DMS53 (cell line): ENCODE data around the gene OR2V2.

Experiments
- DNase-seq: peaks from one replicate; lab custom pipeline; 2025; lab: John Stamatoyannopoulos, UW

The OR2V2 gene

DNA sequence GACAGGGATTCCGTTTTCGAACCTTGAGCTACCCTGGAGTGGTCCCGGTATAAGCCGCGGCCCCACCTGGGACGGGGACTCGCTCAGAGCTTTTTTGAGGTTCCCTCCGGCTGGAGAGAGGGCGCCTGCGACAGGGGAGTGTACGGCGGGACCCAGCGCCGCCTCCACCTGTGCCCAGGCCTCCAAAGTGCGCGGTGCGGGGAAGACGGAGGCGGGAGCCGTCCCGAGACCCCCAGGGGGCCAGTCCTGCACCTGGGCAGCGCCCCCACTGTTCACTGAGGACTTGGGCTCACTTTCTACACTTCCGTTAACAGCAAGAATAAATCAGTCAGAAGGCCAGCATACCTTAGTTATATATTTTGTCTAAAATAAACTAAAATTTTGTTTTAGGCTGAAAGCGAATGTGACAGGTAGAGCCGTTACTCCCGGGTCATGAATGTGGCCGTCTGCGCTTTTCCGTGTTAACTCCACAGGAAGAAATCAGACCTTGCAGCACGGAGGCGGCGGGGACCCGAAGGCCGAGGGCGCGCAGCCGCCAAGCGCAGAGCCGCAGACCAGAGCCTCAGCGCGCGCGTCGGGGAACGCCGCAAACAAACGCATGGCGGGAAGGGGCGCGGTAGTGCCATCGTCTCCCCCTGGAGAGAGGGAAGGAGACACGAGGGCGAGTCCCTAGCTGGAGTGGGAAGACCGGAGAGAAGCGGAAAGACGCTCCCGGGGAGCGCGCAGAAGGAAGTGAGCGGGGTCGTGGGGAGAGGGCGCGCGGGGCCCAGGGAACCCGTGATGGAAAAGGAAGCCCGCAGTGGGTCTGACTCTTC, 43.5 kb downstream of the OR2V2 start:
- DNase-seq, result no peak

GRCh38 chr5:181191526-181192336, 44.3 kb downstream of the OR2V2 start:
- no peak for DNase-seq

GRCh38 chr5:181192337-181193046, 45.1 kb downstream of the OR2V2 start:
- no peak for DNase-seq

- DNase-seq, result no peak
Measured at GRCh38 chr5:181193656-181194055, 46.3 kb downstream of the OR2V2 start.

GRCh38 chr5:181194489-181195248, 47.3 kb downstream of the OR2V2 start:
- DNase-seq, result no peak

- no peak for DNase-seq
Measured at GRCh38 chr5:181195249-181195761, 47.9 kb downstream of the OR2V2 start.

DNA sequence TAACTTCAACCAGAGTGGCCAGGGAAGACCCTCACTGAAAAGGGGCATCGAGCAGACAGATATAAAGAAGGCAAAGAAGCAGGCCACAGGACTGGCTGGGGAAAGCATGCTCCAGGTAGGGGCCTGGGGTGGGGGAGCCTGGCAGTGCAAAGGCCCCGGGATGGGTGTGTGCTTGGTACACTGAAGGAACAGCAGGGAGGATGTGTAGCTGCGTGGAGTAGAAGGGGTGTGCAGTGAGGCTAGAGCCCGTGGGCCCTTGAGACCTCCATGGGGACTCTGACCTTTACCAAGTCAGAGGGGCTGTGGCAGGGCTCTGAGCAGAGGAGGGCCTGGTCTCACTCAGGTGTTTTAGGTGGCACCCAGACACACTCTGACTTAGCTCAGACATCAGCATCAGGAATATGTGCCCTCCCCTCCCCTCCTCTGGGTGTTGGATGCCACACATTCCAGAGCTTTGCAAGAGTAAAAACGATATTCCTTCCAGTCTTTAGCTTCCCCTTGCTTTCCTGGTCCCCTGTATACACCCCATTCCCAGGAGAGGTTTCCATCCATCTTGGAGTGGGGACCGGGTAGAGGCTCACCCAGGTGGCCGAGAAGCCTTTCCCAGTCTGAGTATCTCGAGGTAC, 50.1 kb downstream of the OR2V2 start:
- no peak for DNase-seq

GRCh38 chr5:181198106-181198685, 50.8 kb downstream of the OR2V2 start:
- no peak for DNase-seq

- no peak for DNase-seq
Measured at GRCh38 chr5:181198905-181199519, 51.6 kb downstream of the OR2V2 start.

DNA sequence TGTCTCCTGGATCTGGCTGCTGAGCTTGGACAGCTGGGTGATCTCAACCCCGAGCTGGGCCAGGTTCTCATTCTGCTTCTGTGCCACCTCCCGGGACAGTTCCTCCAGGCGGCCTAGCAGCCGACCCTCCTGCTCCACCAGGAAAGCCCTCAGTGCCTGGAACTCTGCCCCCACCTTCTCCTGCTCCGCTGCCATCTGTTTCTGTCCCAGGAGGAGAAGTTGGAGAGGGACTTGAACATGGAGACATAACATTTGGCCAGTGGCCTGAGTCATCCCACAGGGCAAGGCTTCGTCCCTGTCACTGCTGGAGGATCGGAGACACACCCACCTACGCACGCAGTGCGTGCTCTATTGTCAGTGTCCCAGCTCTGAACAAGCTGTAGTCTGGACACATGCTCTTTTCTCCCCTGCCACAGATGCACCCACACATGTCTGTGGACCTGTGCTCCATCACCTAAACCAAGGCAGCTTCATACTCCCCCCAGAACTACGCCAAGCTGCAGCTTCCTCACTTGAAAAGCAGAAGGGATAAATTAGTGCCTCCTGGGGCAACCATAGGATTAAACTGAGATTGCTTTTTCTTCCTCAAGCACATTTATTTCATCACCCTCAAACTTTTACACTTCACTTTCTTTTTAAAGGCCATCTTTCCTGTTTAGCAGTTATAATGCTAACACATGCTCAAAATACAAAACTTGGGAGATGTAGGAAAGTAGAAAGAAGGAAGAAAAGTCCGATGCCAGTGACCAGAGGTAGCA, 52.7 kb downstream of the OR2V2 start:
- DNase-seq, result no peak

DNA sequence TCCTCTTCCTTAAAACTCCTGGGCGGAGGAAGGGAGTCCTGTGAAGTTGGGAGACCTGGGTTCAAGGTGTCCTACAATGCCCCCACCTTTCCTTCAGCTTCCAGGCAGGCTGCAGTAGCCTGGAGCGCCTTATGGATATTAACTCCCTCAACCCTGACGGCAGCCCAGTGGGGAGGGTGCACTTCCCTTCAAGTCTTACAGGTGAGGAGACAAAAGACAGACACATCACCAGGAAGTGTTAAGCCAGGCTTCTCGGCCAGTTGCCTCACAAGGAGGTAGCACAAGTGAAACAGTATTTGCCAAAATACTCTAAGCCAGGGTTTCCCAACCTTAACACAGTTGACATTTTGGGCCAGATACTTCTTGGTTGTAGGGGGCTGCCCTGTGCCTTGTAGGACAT, 53.4 kb downstream of the OR2V2 start:
- no peak for DNase-seq

DNA sequence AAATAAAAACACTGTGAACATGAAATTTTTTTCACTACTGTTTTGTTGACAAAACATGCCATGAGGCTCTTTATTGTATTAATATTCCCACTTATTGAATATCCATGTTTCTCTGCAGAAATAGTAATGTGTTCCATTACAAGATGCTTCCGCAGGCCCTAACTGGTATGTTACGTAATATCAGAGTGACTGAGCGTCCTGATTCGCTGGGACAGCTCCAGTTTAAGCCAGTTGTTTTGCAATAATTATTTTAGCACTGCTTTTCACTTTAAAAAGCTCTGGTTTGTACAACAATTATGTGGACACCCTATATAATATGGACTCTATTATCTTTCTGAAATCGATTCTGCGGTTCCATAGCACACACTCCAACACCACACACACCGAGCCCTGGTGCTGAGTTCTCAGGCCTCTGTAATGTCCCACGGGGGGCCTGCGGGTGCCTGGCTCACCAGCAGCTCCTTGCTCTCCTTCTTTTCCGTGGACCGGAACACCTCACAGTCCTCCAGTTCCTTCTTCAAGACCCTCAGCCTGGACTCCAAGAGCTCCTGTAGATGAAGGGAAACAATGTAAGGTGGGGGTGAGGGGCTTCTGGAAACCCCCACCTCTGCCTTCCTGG, 55.8 kb downstream of the OR2V2 start:
- DNase-seq, result no peak

- DNase-seq, result no peak
Measured at GRCh38 chr5:181203777-181204112, 56.4 kb downstream of the OR2V2 start.

DNA sequence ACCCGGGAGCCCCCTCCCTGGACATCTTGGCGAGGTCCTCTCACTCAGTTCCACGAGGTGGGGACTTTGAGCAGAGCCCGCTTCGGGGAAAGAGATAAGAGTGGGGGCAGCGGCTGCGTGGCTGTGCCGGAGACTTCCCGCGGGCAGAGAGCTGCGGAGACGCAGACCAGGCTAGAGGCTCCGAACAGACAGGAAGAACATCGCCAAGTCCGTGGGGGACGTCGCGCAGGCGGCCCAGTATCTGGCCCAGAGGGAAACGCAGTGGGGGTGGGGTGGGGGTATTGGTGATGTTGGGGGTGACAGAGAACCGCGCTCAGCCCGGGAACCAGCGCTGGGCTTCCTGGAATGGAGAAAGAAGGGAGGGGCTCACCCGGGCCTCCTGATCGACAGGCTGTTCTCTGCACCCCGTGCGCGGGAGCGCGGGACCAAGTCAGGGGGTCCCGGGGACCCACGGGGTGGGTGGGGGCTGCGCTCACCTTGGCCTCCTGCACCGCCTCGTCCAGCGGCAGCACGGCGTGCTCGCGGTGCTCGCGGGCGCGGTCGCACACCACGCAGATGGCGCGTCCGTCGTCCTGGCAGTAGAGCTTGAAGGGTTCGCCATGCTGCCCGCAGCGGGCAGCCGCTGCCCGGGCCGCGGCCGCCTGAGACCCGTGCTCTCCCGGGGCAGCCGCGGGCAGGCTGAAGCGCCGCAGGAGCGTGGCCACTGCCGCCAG, 56.9 kb downstream of the OR2V2 start:
- no peak for DNase-seq

- DNase-seq, result no peak
Measured at GRCh38 chr5:181204826-181205760, 57.7 kb downstream of the OR2V2 start, which contains the start of gene TRIM7. Gene TRIM7, minus strand, starts transcription at chr5:181205196. Its CDS starts 86 bp downstream, at chr5:181205110.

DNA sequence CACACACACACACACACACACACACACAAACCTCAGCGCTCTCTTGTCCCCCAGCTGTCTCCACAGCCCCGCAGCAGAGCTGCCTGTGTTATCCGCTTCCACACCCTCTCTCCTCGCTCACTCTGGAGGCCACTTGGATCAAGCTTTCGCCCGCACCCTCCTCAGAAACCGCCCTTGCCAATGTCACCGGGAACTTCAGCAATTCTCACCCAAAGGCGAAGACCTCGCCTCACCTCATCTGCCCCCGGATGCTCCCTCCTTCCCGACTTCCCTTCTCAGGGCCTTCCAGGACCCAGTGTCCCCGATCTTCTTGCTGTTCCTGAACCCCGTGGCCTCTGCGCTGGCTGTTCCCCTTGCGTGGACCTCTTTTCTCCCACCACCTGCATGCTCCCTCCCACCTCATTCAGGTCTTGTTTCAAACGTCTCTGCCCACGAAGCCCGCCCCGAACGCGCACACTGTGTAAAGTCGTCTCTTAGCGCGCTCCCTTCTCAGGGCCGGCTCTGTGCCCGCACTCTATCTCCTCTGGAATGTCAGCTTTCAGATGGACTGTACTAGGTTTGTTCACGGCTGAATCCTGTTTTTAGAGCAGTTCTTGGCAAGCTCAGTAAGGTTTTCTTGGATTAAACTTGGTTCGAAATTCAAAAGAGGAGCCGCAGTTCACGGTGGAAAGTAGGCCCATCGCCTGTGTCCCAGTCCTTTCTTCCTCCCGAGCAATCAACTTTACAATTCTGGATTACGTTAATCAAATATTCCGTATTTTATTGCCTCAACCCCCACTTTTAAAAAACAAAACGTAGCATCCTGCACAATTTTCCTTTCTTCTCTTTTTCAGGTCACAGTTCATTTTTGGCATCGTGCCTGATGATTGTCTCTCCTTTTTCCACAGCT, 58.6 kb downstream of the OR2V2 start:
- DNase-seq, result no peak
